Lower lobe of right lung (tissue), 2 donors: ENCODE measurements around the gene SLC6A11. TPM values are rescaled to one million over a fixed set of nuclear protein-coding genes. Genes with fewer than 3 reads are reported as not detected.

Experiments used
- ATAC-seq, 2 donors: fragments of 200-7000 bp; cut with Tn5 transposase; one replicate each; pipeline ENCODE4 v1.9.1; 2020 to 2022; ENCODE audit warnings: mild to moderate bottlenecking in 2 of 2, moderate library complexity in 2 of 2
- DNase-seq: peaks from one replicate; pipeline ENCODE4 v3.0.0-alpha.2; 2020
- H3K27ac ChIP-seq: fragments of 200-600 bp; one replicate; pipeline ENCODE4 v1.8.0; 2022
- H3K27me3 ChIP-seq: fragments of 200-600 bp; one replicate; pipeline ENCODE4 v1.8.0; 2022; ENCODE audit warnings: low read depth
- H3K36me3 ChIP-seq: fragments of 200-600 bp; one replicate; pipeline ENCODE4 v1.8.0; 2022; ENCODE audit warnings: mild to moderate bottlenecking
- H3K4me1 ChIP-seq: fragments of 200-600 bp; one replicate; pipeline ENCODE4 v1.8.0; 2022
- H3K4me3 ChIP-seq: fragments of 200-600 bp; one replicate; pipeline ENCODE4 v1.8.0; 2022; ENCODE audit warnings: mild to moderate bottlenecking
- H3K9me3 ChIP-seq: fragments of 200-600 bp; one replicate; pipeline ENCODE4 v1.8.0; 2022
- CTCF ChIP-seq: fragments of 200-600 bp; IDR thresholded peaks from one replicate; pipeline ENCODE4 v1.8.0; 2022; ENCODE audit warnings: antibody characterized with exemption, mild to moderate bottlenecking
- intact Hi-C: fragments of 100-400 bp; cut with DNase I; formaldehyde crosslinking; loops from one replicate; pipeline ENCODE4 v1.11.0; 2022
- total RNA-seq: library from RNA; stranded (reverse); fragmentation: NEBNext Ultra II Directional; extraction: Animal tissue kit (Norgen Biotek cat#: 25700); gene quantifications from one replicate; pipeline ENCODE4 v1.2.1, GENCODE V29; 2021
- donor health status: DM: no; HTN: yes; CAD: no; lungs with severe emphysema.

Gene SLC6A11
- total RNA-seq, 1 donor from 2014 or later = not detected

- intact Hi-C loops = no loop called here
- Histone ChIP-seq H3K27me3 (no peaks in the 10 kb centered on the region), H3K36me3 (no peaks in the 10 kb centered on the region), H3K4me3 (no peak overlapping the region), H3K27ac (no peak overlapping the region), H3K9me3 (no peaks in the 10 kb centered on the region), H3K4me1 (peaks cover 33% of the 10 kb centered on the region)
- DNase-seq (peak; percentile 16), ATAC-seq (no peak)
- TF ChIP-seq CTCF = no peak
Observed at GRCh38 chr3:10960255-10960654, 144.2 kb downstream of the SLC6A11 start.

GRCh38 chr3:10961921-10962320, 145.9 kb downstream of the SLC6A11 start:
- Histone ChIP-seq H3K4me3 (no peak overlapping the region), H3K4me1 (peaks cover 23% of the 10 kb centered on the region), H3K9me3 (no peaks in the 10 kb centered on the region), H3K27me3 (no peaks in the 10 kb centered on the region), H3K27ac (no peak overlapping the region), H3K36me3 (no peaks in the 10 kb centered on the region)
- TF ChIP-seq CTCF = no peak
- intact Hi-C loops = no loop called here
- ATAC-seq = no peak
- DNase-seq = no peak

GRCh38 chr3:10962481-10963036, 146.5 kb downstream of the SLC6A11 start:
- no peak for DNase-seq
- H3K4me1 ChIP-seq = peaks cover 19% of the 10 kb centered on the region
- no peak for TF ChIP-seq CTCF
- intact Hi-C loops = no loop called here
- no peak overlapping the region for H3K27ac ChIP-seq
- no peaks in the 10 kb centered on the region for H3K27me3 ChIP-seq
- no peak for ATAC-seq
- H3K4me3 ChIP-seq = no peak overlapping the region
- no peaks in the 10 kb centered on the region for H3K9me3 ChIP-seq
- no peaks in the 10 kb centered on the region for H3K36me3 ChIP-seq

GRCh38 chr3:10964537-10965167, 148.6 kb downstream of the SLC6A11 start:
- H3K9me3 ChIP-seq = no peaks in the 10 kb centered on the region
- intact Hi-C loops = no loop called here
- no peaks in the 10 kb centered on the region for H3K4me1 ChIP-seq
- no peaks in the 10 kb centered on the region for H3K36me3 ChIP-seq
- DNase-seq (no peak), ATAC-seq (peak in 1 of 2 donors; percentile 12)
- TF ChIP-seq CTCF = no peak
- no peak overlapping the region for H3K27ac ChIP-seq
- no peak overlapping the region for H3K4me3 ChIP-seq
- no peaks in the 10 kb centered on the region for H3K27me3 ChIP-seq

GRCh38 chr3:10968401-10968800, 152.4 kb downstream of the SLC6A11 start:
- Histone ChIP-seq H3K9me3 (no peaks in the 10 kb centered on the region), H3K4me3 (no peak overlapping the region), H3K27ac (no peak overlapping the region), H3K36me3 (no peaks in the 10 kb centered on the region), H3K27me3 (peaks cover 4% of the 10 kb centered on the region), H3K4me1 (no peaks in the 10 kb centered on the region)
- ATAC-seq (no peak), DNase-seq (no peak)
- TF ChIP-seq CTCF = no peak
- intact Hi-C loops = no loop called here
